GM12875 (cell line): ENCODE measurements around the gene GTF2F1.

Experiments used
- H3K4me3 ChIP-seq: one replicate; pipeline ENCODE4 v1.5.1; 2011; ENCODE audit warnings: low read depth, low read length, control low read depth
- CTCF ChIP-seq: IDR thresholded peaks from 2 replicates; pipeline ENCODE4 v1.5.1; 2011; ENCODE audit warnings: low read depth, mild to moderate bottlenecking, control low read depth, inconsistent platforms, low read length, moderate library complexity, borderline replicate concordance; ENCODE audit not compliant: insufficient read depth

GTF2F1 gene

DNA sequence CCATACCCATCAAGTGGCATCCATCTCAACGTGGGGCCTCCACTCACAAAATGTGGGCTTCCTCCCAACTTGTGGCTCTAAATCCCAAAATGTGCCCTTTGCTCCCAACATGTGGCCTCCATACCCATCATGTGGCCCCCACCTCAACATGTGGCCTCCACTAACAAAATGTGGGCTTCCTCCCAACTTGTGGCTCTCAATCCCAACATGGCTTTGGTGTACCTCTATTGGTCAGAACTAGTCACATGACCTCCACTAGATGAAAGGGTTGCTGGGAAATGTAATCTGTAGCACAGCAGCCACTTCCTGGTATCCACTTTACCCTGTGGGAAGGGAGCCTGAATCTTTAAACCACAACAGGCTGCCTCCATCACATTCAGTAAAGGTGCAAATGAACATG, 49.5 kb downstream of the GTF2F1 start:
- TF ChIP-seq CTCF: no peak
- no peak overlapping the region for H3K4me3 ChIP-seq

GRCh38 chr19:6340493-6341201, 52.3 kb downstream of the GTF2F1 start:
- TF ChIP-seq CTCF: peak; percentile 19; the same call in 1 of the 2 replicates
- no peak overlapping the region for H3K4me3 ChIP-seq

DNA sequence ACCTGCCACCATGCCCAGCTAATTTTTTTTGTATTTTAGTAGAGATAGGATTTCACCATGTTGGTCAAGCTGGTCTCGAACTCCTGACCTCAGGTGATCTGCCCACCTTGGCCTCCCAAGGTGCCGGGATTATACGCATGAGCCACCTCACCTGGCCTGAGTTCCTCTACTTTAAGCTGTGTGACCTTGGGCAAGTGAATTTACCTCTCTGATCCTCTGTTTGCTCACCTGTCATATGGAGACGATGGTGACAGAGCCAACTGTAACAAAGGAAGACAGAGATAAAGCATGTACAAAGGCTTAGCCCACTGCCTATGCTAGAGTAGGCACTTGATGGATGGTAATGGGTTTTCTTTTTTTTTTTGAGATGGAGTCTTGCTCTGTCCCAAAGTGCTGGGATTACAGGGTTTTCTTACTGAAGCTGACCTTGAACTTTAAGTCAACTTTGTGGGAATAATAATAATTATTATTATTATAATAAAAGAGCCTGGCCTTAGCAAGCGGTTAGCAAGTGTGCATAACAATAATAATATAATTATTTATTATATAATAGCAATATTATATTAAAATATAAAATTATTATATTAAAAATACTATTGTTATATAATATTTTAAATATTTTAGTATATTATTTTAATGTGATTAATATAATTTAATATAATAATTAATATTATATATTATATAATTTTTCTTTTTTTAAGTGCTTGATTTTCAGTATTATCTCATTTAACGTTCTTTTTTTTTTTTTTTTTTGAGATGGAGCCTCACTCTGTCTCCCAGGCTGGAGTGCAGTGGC, 58.3 kb downstream of the GTF2F1 start:
- TF ChIP-seq CTCF: no peak

DNA sequence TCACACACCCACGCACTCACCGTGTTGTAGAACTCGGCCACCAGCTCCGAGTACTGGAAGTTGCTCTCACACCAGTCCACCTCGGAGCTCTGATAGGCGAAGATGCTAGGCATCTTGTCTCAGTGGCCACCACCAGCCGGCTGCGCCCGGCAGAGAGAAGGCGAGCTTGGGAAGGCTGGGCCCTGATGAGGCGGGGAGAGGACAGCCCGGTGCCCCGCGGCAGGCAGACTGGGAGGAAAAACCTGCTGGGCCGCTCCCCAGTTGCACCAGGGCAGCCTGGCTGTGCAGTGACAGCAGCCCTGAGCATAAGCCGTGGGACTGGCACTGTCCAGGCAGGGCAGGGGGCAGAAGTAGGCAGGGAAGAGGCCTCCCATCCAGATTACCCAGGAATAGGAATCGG, 59.5 kb downstream of the GTF2F1 start, which contains the start of gene ACER1:
TSS of gene ACER1 (minus strand) at position 174 of the 400 bp plus-strand sequence. CDS start at position 113, 61 bp downstream.
- H3K4me3 ChIP-seq: no peak within 1 kb of the TSS
- TF ChIP-seq CTCF: no peak

More for the DNA sequence above, 58.3 kb downstream of the GTF2F1 start:
- H3K4me3 ChIP-seq: no peak overlapping the region
